Ovary (tissue), 9 donors: ENCODE results near the gene MPRIP. TPM values are rescaled to one million over a fixed set of nuclear protein-coding genes. Genes with fewer than 3 reads are reported as not detected.
A peak's percentile ranks its signal among the peaks of the same experiment; 100 is the strongest.

Experiments used
- DNase-seq, 5 donors: peaks; one replicate each; pipeline ENCODE4 v3.0.0-alpha.2; 2019 to 2020
- H3K27ac ChIP-seq, 2 donors: fragments of 200-600 bp; one replicate each; pipeline versions ENCODE4 v1.5.1 to v1.8.0; 2019 to 2022
- H3K27me3 ChIP-seq: fragments of 200-600 bp; one replicate; pipeline ENCODE4 v1.8.0; 2022
- H3K36me3 ChIP-seq: fragments of 200-600 bp; sonication (generic); one replicate; pipeline ENCODE4 v1.5.1; 2019
- H3K4me1 ChIP-seq: one replicate; pipeline ENCODE4 v1.8.1; 2013; ENCODE audit warnings: mild to moderate bottlenecking, moderate library complexity; ENCODE audit not compliant: insufficient read depth
- H3K4me3 ChIP-seq: fragments of 200-600 bp; sonication (generic); one replicate; pipeline ENCODE4 v1.5.1; 2017
- H3K9me3 ChIP-seq, 2 donors: fragments of 200-600 bp in 1 of 2; sonication (generic) in 1 of 2; one replicate each; pipeline versions ENCODE4 v1.5.1 to v1.8.1; 2013 to 2019; ENCODE audit warnings: mild to moderate bottlenecking in 1 of 2, moderate library complexity in 1 of 2
- EP300 ChIP-seq: sonication (generic); formaldehyde crosslinking; IDR thresholded peaks from one replicate; pipeline ENCODE4 v1.6.1; 2017; ENCODE audit warnings: antibody characterized with exemption
- POLR2A ChIP-seq: fragments of 450-650 bp; IDR thresholded peaks from one replicate; pipeline ENCODE4 v1.6.1; 2017; ENCODE audit warnings: antibody characterized with exemption, mild to moderate bottlenecking, moderate library complexity
- WGBS, 3 donors: extraction: QIAGEN DNeasy Blood & Tissue Kit in 1 of 3; methylation state at CpG; one replicate each; pipeline versions ENCODE4 v1.1.5 to v1.1.7; 2013 to 2017; 5-methylcytosine and 5-hydroxymethylcytosine counted together
- intact Hi-C, 4 donors: fragments of 100-400 bp; cut with DNase I; formaldehyde crosslinking; loops; one replicate each; pipeline versions ENCODE4 v1.11.0 to v1.15.1; 2022 to 2023
- polyA plus RNA-seq, 2 donors: library from polyadenylated mRNA; stranded (reverse); fragments of 200-250 nt in 1 of 2; fragments of 350-450 nt in 1 of 2; fragmentation: Illumina TruSeq in 1 of 2; extraction: RNeasy Lipid Tissue Mini Kit (QIAGEN cat#74804) in 1 of 2; gene quantifications; one replicate each; pipeline ENCODE4 v1.2.3, GENCODE V29; 2013 to 2014
- total RNA-seq, 7 donors: library from RNA; depleted of rRNA in 2 of 7; stranded (reverse); fragments of >200 nt in 2 of 7; fragmentation: NEBNext Ultra II Directional in 3 of 7; extraction: Animal tissue kit (Norgen Biotek cat#: 25700) in 3 of 7; gene quantifications; one replicate each; pipeline versions ENCODE4 v1.1.0 to v1.2.4, GENCODE V29; 2016 to 2023
- TF ChIP-seq, protein P1 (sequence below), 3 donors: fragments of 450-650 bp in 2 of 3; fragments of 200-600 bp in 1 of 3; IDR thresholded peaks; one replicate each; pipeline versions ENCODE4 v1.5.1 to v1.8.0; 2016 to 2022; ENCODE audit warnings: antibody characterized with exemption in 3 of 3, mild to moderate bottlenecking in 1 of 3
- donor health status: DM: no; HTN: no; CAD: no; lungs with moderate emphysema.
- donor health status: DM: no; HTN: no; CAD: no.
- donor health status: Bipolar disorder and iron deficiency.
- donor health status: DM: yes; HTN: yes; CAD: no.
- donor health status: DM: no; HTN: no; CAD: no.
- donor health status: DM: yes; HTN: yes; CAD: no.

The MPRIP gene
- total and polyA plus RNA-seq, 9 donors: 72.3 to 256 (median 202) TPM

- Histone ChIP-seq H3K4me3 (no peak overlapping the region), H3K27me3 (no peaks in the 10 kb centered on the region), H3K9me3 (no peaks in the 10 kb centered on the region), H3K4me1 (peaks cover 32% of the 10 kb centered on the region), H3K36me3 (no peaks in the 10 kb centered on the region), H3K27ac (no peak overlapping the region)
- no peak for TF ChIP-seq EP300
- TF ChIP-seq, protein P1, sequence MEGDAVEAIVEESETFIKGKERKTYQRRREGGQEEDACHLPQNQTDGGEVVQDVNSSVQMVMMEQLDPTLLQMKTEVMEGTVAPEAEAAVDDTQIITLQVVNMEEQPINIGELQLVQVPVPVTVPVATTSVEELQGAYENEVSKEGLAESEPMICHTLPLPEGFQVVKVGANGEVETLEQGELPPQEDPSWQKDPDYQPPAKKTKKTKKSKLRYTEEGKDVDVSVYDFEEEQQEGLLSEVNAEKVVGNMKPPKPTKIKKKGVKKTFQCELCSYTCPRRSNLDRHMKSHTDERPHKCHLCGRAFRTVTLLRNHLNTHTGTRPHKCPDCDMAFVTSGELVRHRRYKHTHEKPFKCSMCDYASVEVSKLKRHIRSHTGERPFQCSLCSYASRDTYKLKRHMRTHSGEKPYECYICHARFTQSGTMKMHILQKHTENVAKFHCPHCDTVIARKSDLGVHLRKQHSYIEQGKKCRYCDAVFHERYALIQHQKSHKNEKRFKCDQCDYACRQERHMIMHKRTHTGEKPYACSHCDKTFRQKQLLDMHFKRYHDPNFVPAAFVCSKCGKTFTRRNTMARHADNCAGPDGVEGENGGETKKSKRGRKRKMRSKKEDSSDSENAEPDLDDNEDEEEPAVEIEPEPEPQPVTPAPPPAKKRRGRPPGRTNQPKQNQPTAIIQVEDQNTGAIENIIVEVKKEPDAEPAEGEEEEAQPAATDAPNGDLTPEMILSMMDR (IDR thresholded peaks at IDR 0.05): no peak
- no peak for TF ChIP-seq POLR2A
- WGBS, 3 donors: 82 to 83% (median 82%) methylated on average over 6 of the region's 6 CpGs
- intact Hi-C loops: loop anchor here in 1 of 4 donors (10.0 kb wide), 1 partner anchor 67 kb away; no protein-coding TSS in a partner anchor
- DNase-seq: peak in 2 of 5 donors; percentile 1 to 18
Measured at GRCh38 chr17:17048106-17048505, 5.8 kb downstream of the MPRIP start.

DNA sequence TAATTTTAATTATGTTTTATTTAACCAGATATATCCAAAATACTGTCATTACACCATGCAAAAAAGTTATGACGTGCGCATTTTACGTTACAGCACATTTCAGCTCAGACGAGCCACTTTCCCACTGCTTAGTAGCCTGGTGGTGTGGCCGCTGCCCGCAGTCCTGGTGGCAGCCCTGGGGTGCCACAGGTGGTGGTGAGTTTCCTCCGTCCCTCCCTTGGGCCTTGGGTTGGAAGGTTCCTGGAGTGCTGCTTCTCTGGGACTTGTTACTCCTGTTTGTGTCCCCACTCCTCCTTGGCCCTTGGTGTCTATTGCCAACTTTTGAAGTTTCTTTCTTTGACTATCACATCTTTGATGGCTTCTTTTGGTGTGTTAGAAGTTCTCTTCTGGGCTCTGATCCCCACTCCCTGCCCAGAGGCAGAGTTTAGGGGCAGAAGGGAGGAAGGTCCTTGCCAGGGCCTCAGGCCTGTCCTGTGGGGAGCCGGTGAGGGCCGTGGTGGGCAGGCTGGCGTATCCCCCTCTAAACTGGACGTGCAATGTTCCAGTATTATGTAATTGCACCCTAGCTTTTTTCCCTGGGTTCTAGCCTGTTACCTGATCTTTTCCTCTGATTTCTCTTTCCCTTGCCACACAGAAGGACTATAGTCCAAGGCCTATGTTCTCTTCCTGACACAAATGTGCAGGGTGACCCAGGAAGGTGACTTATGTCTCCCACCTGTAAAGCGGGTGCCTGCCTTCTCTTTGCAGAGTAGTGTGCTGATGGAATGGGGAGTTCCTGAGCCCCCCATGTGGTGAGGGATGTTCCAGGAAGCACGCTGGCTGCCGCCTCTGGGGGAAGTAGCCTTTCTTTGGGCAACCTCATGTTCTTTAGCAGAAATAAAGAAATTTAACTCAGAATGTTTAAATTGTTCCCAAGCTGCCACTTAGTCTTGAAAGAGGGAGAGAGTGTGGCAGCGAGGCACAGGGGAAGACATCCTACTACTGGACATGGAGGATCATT is 8.4 kb downstream of the MPRIP start:
- peaks cover 32% of the 10 kb centered on the region for H3K4me1 ChIP-seq

DNA sequence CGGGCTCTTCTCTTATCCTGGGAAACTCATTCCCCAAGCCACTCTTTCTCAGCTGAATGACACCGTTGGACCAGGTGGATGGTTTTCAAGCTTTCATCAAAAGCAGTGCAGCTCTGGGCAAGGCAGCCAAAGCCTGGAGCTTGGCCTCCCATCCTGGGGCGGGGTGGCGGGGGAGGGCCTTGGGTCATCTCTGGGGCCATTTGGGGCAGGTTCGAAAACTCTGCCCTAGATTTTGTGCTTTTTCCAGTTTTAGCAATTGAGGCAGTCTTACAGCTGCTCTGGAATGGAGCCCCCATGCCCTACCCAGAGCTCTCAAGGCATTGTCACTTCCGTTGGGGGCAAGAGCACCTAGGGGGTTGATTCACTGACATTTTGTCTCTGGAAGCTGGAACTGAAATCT is 9.1 kb downstream of the MPRIP start:
- intact Hi-C loops: no loop called here

More for the DNA sequence above, 8.4 kb downstream of the MPRIP start:
- Histone ChIP-seq H3K27me3 (no peaks in the 10 kb centered on the region), H3K27ac (no peak overlapping the region), H3K36me3 (no peaks in the 10 kb centered on the region), H3K4me3 (no peak overlapping the region), H3K9me3 (no peaks in the 10 kb centered on the region)
- TF ChIP-seq EP300 (no peak), POLR2A (no peak)
- TF ChIP-seq, protein P1 (IDR thresholded peaks at IDR 0.05): no peak
- peak in 1 of 5 donors; percentile 20 for DNase-seq
- WGBS, 3 donors: 88 to 92% (median 90%) methylated on average over 15 of the region's 15 CpGs
- intact Hi-C loops: no loop called here

DNA sequence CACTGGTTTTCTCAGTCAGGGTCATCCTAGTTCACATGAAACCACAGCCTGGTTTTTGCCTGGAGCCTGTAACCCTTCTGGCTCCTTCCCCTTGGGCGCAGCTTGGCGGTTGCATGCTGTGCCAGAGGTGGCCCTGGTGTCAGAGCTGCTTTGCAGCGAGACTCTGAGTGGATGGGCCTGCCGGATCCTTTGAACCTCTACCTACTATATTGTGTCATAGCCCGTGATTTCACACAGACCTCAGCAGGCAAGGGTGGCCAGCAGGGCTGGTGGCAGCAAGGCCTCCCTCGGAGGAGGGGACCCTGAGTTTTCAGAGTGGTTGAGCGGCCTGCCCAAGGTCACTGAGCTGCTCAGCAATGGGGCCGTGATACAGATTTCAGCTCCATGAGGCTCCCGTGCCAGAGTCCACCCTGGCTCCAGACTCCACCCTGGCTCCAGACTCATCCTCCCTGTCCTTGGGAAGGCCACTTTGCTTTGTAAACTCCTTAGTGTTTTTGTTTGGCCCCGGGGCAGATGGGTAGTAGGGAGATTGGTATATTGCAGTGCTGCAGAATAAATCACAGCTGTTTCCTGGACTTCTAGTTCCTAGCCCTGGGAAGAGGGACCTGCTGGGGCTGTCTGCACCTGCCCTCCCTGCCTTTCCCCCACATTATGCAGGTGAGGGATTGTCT is 9.7 kb downstream of the MPRIP start:
- H3K27me3 ChIP-seq: no peaks in the 10 kb centered on the region
- TF ChIP-seq, protein P1 (IDR thresholded peaks at IDR 0.05): no peak
- no peak for TF ChIP-seq EP300
- no peak for TF ChIP-seq POLR2A
- no peaks in the 10 kb centered on the region for H3K9me3 ChIP-seq
- H3K4me3 ChIP-seq: no peak overlapping the region
- intact Hi-C loops: no loop called here
- 16 to 27% (median 18%) methylated on average over 10 of the region's 10 CpGs for WGBS, 3 donors
- peak in 4 of 5 donors; percentile 33 to 60 (median 50) for DNase-seq
- peak overlapping the region; percentile 35 to 65 for H3K27ac ChIP-seq
- peaks cover 38% of the 10 kb centered on the region for H3K4me1 ChIP-seq
- no peaks in the 10 kb centered on the region for H3K36me3 ChIP-seq

More for the DNA sequence above, 9.1 kb downstream of the MPRIP start:
- Histone ChIP-seq H3K4me3 (no peak overlapping the region), H3K4me1 (peaks cover 36% of the 10 kb centered on the region), H3K9me3 (no peaks in the 10 kb centered on the region), H3K36me3 (no peaks in the 10 kb centered on the region), H3K27ac (peak overlapping the region; percentile 35 to 65), H3K27me3 (no peaks in the 10 kb centered on the region)
- DNase-seq: peak in 1 of 5 donors; percentile 31
- no peak for TF ChIP-seq EP300
- no peak for TF ChIP-seq POLR2A
- TF ChIP-seq, protein P1 (IDR thresholded peaks at IDR 0.05): no peak
- WGBS, 3 donors: 67 to 71% (median 69%) methylated on average over 6 of the region's 6 CpGs
